ENCODE measurements around the gene THSD4.
"Not testable (repeated sequence)": the region's sequence is repeated elsewhere in the genome, so short reads cannot be mapped to it uniquely, and the experiment has no call there.

The THSD4 gene

GRCh38 chr15:71362556-71362955 is 247.3 kb downstream of the THSD4 start:
- no peak for DNase-seq

GRCh38 chr15:71362987-71363968 is 248.0 kb downstream of the THSD4 start:
- DNase-seq, result no peak

- DNase-seq, result no peak
Observed at GRCh38 chr15:71364117-71364584, 248.9 kb downstream of the THSD4 start.

GRCh38 chr15:71366522-71366921 is 251.3 kb downstream of the THSD4 start:
- DNase-seq, result no peak

GRCh38 chr15:71366926-71367325 is 251.7 kb downstream of the THSD4 start:
- DNase-seq, result no peak

GRCh38 chr15:71367737-71368136 is 252.5 kb downstream of the THSD4 start:
- DNase-seq, result not testable (repeated sequence)

GRCh38 chr15:71372769-71373168 is 257.5 kb downstream of the THSD4 start:
- peak; percentile 27 for DNase-seq

- no peak for DNase-seq
Observed at GRCh38 chr15:71373917-71374316, 258.6 kb downstream of the THSD4 start.

GRCh38 chr15:71374607-71375352 is 259.5 kb downstream of the THSD4 start:
- DNase-seq, result no peak

GRCh38 chr15:71375934-71376333 is 260.7 kb downstream of the THSD4 start:
- no peak for DNase-seq

- no peak for DNase-seq
Observed at GRCh38 chr15:71379893-71380292, 264.6 kb downstream of the THSD4 start.

GRCh38 chr15:71380345-71380744 is 265.1 kb downstream of the THSD4 start:
- no peak for DNase-seq

- DNase-seq, result no peak
Observed at GRCh38 chr15:71384501-71384900, 269.2 kb downstream of the THSD4 start.

- DNase-seq, result no peak
Observed at GRCh38 chr15:71385026-71385425, 269.8 kb downstream of the THSD4 start.

- DNase-seq, result no peak
Observed at GRCh38 chr15:71385457-71385856, 270.2 kb downstream of the THSD4 start.

- no peak for DNase-seq
Observed at GRCh38 chr15:71386005-71386404, 270.7 kb downstream of the THSD4 start.

- DNase-seq, result peak; percentile 39
Observed at GRCh38 chr15:71386448-71387236, 271.4 kb downstream of the THSD4 start.

GRCh38 chr15:71387810-71388209 is 272.5 kb downstream of the THSD4 start:
- DNase-seq, result no peak

- DNase-seq, result no peak
Observed at GRCh38 chr15:71390096-71390495, 274.8 kb downstream of the THSD4 start.

GRCh38 chr15:71391421-71392088 is 276.3 kb downstream of the THSD4 start:
- no peak for DNase-seq

GRCh38 chr15:71392861-71393283 is 277.6 kb downstream of the THSD4 start:
- no peak for DNase-seq

- DNase-seq, result no peak
Observed at GRCh38 chr15:71393383-71393782, 278.1 kb downstream of the THSD4 start.
